ENCODE measurements around the gene ARHGAP32. TPM values are rescaled to one million over a fixed set of nuclear protein-coding genes. Genes with fewer than 3 reads are reported as not detected.

ARHGAP32 gene
- total RNA-seq, 4 donors from 2014 or later = 9.8 to 18.8 (median 16.2) TPM

- no peak overlapping the region for H3K4me3 ChIP-seq
- no peaks in the 10 kb centered on the region for H3K4me1 ChIP-seq
- peaks cover 0 to 9% (median 0%) of the 10 kb centered on the region in 3 donors for H3K9me3 ChIP-seq
- no peaks in the 10 kb centered on the region for H3K27me3 ChIP-seq
- TF ChIP-seq CTCF (IDR thresholded peaks at IDR 0.05) (no peak), EP300 (IDR thresholded peaks at IDR 0.05) (no peak), POLR2A (IDR thresholded peaks at IDR 0.05) (no peak), POLR2AphosphoS5 (IDR thresholded peaks at IDR 0.05) (no peak)
- no peak overlapping the region for H3K27ac ChIP-seq
- WGBS, 2 donors (ENCODE audit: low coverage in 1 of 2) = 84 to 94% methylated on average over 4 to 5 of the region's 5 CpGs
- no peak for ATAC-seq
- H3K36me3 ChIP-seq = no peaks in the 10 kb centered on the region
Observed at GRCh38 chr11:129089279-129089678, 102.8 kb downstream of the ARHGAP32 start.

GRCh38 chr11:129086976-129087375 lies 105.1 kb downstream of the ARHGAP32 start:
- no peaks in the 10 kb centered on the region for H3K36me3 ChIP-seq
- 63 to 93% methylated on average over 1 of the region's 1 CpG for WGBS, 2 donors (ENCODE audit: low coverage in 1 of 2)

GRCh38 chr11:129077191-129077590 lies 114.9 kb downstream of the ARHGAP32 start:
- no peak for ATAC-seq
- no peaks in the 10 kb centered on the region for H3K4me1 ChIP-seq
- H3K27me3 ChIP-seq = no peaks in the 10 kb centered on the region
- H3K27ac ChIP-seq = no peak overlapping the region
- TF ChIP-seq CTCF (IDR thresholded peaks at IDR 0.05) (no peak), POLR2A (IDR thresholded peaks at IDR 0.05) (no peak), POLR2AphosphoS5 (IDR thresholded peaks at IDR 0.05) (no peak), EP300 (IDR thresholded peaks at IDR 0.05) (no peak)
- no peak overlapping the region for H3K4me3 ChIP-seq
- peaks cover 0 to 3% of the 10 kb centered on the region in 2 donors for H3K36me3 ChIP-seq
- no peaks in the 10 kb centered on the region for H3K9me3 ChIP-seq
- WGBS, 2 donors (ENCODE audit: low coverage in 1 of 2) = 71 to 93% methylated on average over 3 of the region's 5 CpGs

More at GRCh38 chr11:129086976-129087375, 105.1 kb downstream of the ARHGAP32 start:
- ATAC-seq = no peak
- no peaks in the 10 kb centered on the region for H3K27me3 ChIP-seq
- peaks cover 0 to 22% (median 0%) of the 10 kb centered on the region in 3 donors for H3K9me3 ChIP-seq
- H3K4me3 ChIP-seq = no peak overlapping the region
- H3K27ac ChIP-seq = no peak overlapping the region
- TF ChIP-seq CTCF (IDR thresholded peaks at IDR 0.05) (no peak), EP300 (IDR thresholded peaks at IDR 0.05) (no peak), POLR2A (IDR thresholded peaks at IDR 0.05) (no peak)
- no peaks in the 10 kb centered on the region for H3K4me1 ChIP-seq

- Histone ChIP-seq H3K27ac (no peak overlapping the region), H3K27me3 (no peaks in the 10 kb centered on the region), H3K36me3 (peaks cover 0 to 3% of the 10 kb centered on the region in 2 donors), H3K4me3 (no peak overlapping the region), H3K9me3 (no peaks in the 10 kb centered on the region), H3K4me1 (no peaks in the 10 kb centered on the region)
- ATAC-seq = no peak
- WGBS, 2 donors (ENCODE audit: low coverage in 1 of 2) = 85 to 90% methylated on average over 6 to 7 of the region's 7 CpGs
- TF ChIP-seq CTCF (IDR thresholded peaks at IDR 0.05) (no peak), POLR2A (IDR thresholded peaks at IDR 0.05) (no peak), POLR2AphosphoS5 (IDR thresholded peaks at IDR 0.05) (no peak), EP300 (IDR thresholded peaks at IDR 0.05) (no peak)
Observed at GRCh38 chr11:129075757-129076156, 116.4 kb downstream of the ARHGAP32 start.

GRCh38 chr11:129067454-129067853 lies 124.7 kb downstream of the ARHGAP32 start:
- Histone ChIP-seq H3K9me3 (no peaks in the 10 kb centered on the region), H3K4me3 (no peak overlapping the region), H3K27ac (no peak overlapping the region), H3K4me1 (no peaks in the 10 kb centered on the region), H3K36me3 (peaks cover 0 to 33% of the 10 kb centered on the region in 2 donors), H3K27me3 (no peaks in the 10 kb centered on the region)
- 78 to 95% methylated on average over 2 of the region's 2 CpGs for WGBS, 2 donors (ENCODE audit: low coverage in 1 of 2)
- TF ChIP-seq CTCF (IDR thresholded peaks at IDR 0.05) (no peak), POLR2A (IDR thresholded peaks at IDR 0.05) (no peak), EP300 (IDR thresholded peaks at IDR 0.05) (no peak), POLR2AphosphoS5 (IDR thresholded peaks at IDR 0.05) (no peak)
- ATAC-seq = no peak
